HG03196 (cell line): Measurements from ENCODE around the gene HLA-DPB1.
"Not testable (repeated sequence)": the region's sequence is repeated elsewhere in the genome, so short reads cannot be mapped to it uniquely, and the experiment has no call there.

Experiments
- ATAC-seq: cut with Tn5 transposase; IDR thresholded peaks from one replicate; pipeline ENCODE4 v1.9.1; 2021; ENCODE audit not compliant: unreplicated experiment

Gene HLA-DPB1

GRCh38 chr6:33075568-33076405 is at the start of gene HLA-DPB1:
TSS of gene HLA-DPB1 (plus strand) at chr6:33075990. CDS start at chr6:33076042, 52 bp downstream.
- peak; percentile 66 for ATAC-seq

- ATAC-seq: no peak
These were observed 47.5 kb upstream of the HLA-DPB1 start for GRCh38 chr6:33028220-33028849.

GRCh38 chr6:33029328-33030184 is 46.2 kb upstream of the HLA-DPB1 start:
- peak; percentile 69 for ATAC-seq

GRCh38 chr6:33030245-33030644 is 45.5 kb upstream of the HLA-DPB1 start:
- ATAC-seq: no peak

- no peak for ATAC-seq
These were observed 41.2 kb upstream of the HLA-DPB1 start for GRCh38 chr6:33034554-33034953.

- ATAC-seq: no peak
These were observed 39.3 kb upstream of the HLA-DPB1 start for GRCh38 chr6:33036535-33036934.

- no peak for ATAC-seq
These were observed 35.6 kb upstream of the HLA-DPB1 start for GRCh38 chr6:33040157-33040556.

GRCh38 chr6:33049323-33050013 is 26.3 kb upstream of the HLA-DPB1 start:
- no peak for ATAC-seq

GRCh38 chr6:33050014-33050810 is 25.6 kb upstream of the HLA-DPB1 start:
- ATAC-seq: no peak

- ATAC-seq: no peak
These were observed 23.2 kb upstream of the HLA-DPB1 start for GRCh38 chr6:33052627-33053026.

- ATAC-seq: no peak
These were observed 22.6 kb upstream of the HLA-DPB1 start for GRCh38 chr6:33053230-33053629.

GRCh38 chr6:33057222-33058150 is 18.3 kb upstream of the HLA-DPB1 start:
- ATAC-seq: no peak

- ATAC-seq: no peak
These were observed 13.8 kb upstream of the HLA-DPB1 start for GRCh38 chr6:33061987-33062386.

- ATAC-seq: not testable (repeated sequence)
These were observed 12.4 kb upstream of the HLA-DPB1 start for GRCh38 chr6:33063435-33063834.

- ATAC-seq: no peak
These were observed 11.1 kb upstream of the HLA-DPB1 start for GRCh38 chr6:33064723-33065122.

- ATAC-seq: no peak
These were observed 10.5 kb upstream of the HLA-DPB1 start for GRCh38 chr6:33065312-33065711.

GRCh38 chr6:33066917-33067521 is 8.8 kb upstream of the HLA-DPB1 start:
- ATAC-seq: no peak

- ATAC-seq: no peak
These were observed 6.6 kb upstream of the HLA-DPB1 start for GRCh38 chr6:33069021-33069738.
